Measurements from ENCODE around the gene S100A5. TPM values are rescaled to one million over a fixed set of nuclear protein-coding genes. Genes with fewer than 3 reads are reported as not detected.
A peak's percentile ranks its signal among the peaks of the same experiment; 100 is the strongest.

Gene S100A5
- total and polyA plus RNA-seq, 2 of the 8 experiments (the other 6 are each of a cell fraction or from before 2014, with no cell fraction given), result not detected

DNA sequence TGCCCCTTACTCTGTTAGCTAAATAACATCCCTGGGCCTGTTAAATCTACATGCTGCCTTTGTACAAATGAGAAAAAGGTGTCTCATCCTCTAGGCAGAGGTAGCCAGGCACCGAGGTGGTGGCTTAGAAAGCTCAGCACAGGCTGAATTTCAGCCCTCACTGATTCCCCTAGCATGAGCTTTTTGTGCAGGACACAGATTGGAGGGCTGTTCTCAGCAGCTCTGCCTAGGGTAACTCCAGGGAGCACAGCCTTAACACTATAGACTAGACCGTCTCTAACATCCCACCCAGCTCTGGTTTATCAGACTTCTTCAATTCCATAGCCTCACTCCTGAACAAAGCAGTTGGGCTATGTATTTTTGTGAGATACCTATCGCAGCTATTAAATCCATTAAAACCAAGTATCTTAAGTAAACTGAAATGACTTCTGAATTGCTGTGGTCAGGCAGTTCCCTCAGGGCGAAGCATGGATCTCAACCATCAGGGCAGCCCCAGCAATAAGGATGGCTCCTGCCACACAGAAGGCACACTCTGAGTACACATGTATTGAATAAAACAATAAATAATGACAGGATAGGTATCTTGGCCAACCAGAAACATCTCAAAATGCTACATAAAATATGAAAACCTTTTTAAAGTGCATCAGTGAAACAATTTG is 19.8 kb downstream of the S100A5 start:
- Histone ChIP-seq H2BK20ac (ENCODE audit: low read length) (no peak overlapping the region), H3K9ac (replicated peaks in 1 of 4; ENCODE audit: extremely low read depth in 1 of 4, low read depth in 3 of 4, low read length in 3 of 4) (no peak overlapping the region), H3K18ac (ENCODE audit: extremely low read depth, low read length) (no peak overlapping the region), H2BK12ac (ENCODE audit: low read depth, low read length) (no peak overlapping the region), H3K56ac (replicated peaks; ENCODE audit: insufficient read length, low read depth, low read length) (no peak overlapping the region), H3K4ac (replicated peaks; ENCODE audit: insufficient read length, low read depth, low read length) (no peak overlapping the region), H3K27me3 (replicated peaks in 1 of 4; ENCODE audit: control insufficient read depth in 3 of 4, extremely low read depth in 1 of 4, insufficient read depth in 3 of 4, low read length in 3 of 4) (peaks cover 0 to 9% (median 7%) of the 10 kb centered on the region in 4 experiments; a peak in 4 of 7 replicates), H3K23ac (ENCODE audit: insufficient read length) (no peak overlapping the region), H3K14ac (ENCODE audit: insufficient read length) (no peak overlapping the region), H4K20me1 (replicated peaks in 1 of 2; ENCODE audit: control insufficient read depth in 1 of 2, insufficient read depth in 2 of 2, low read length in 2 of 2) (no peaks in the 10 kb centered on the region), H3K27ac (ENCODE audit: low read depth, low read length) (no peak overlapping the region), H2BK120ac (replicated peaks; ENCODE audit: low read depth, low read length) (peak overlapping the region; percentile 18), H4K8ac (ENCODE audit: extremely low read depth, insufficient read depth, low read length) (no peak overlapping the region), H2BK15ac (ENCODE audit: low read length) (no peak overlapping the region), H4K91ac (replicated peaks; ENCODE audit: insufficient read length, low read length) (no peak overlapping the region), H3K4me1 (replicated peaks in 1 of 4; ENCODE audit: control insufficient read depth in 3 of 4, insufficient read depth in 4 of 4, low read length in 3 of 4) (peaks cover 3 to 11% (median 4%) of the 10 kb centered on the region in 4 experiments; a peak in 6 of 7 replicates), H3K79me1 (ENCODE audit: low read depth, low read length) (no peaks in the 10 kb centered on the region), H3K4me2 (ENCODE audit: insufficient read depth in 1 of 2, low read depth in 2 of 2, low read length in 2 of 2) (peak overlapping the region; percentile 5 to 37; a peak in 1 of 4 replicates), H4K5ac (ENCODE audit: insufficient read length, low read depth, low read length) (no peak overlapping the region), H3K79me2 (ENCODE audit: control insufficient read depth in 1 of 2, insufficient read depth in 2 of 2, low read length in 2 of 2) (no peaks in the 10 kb centered on the region), H2AFZ (ENCODE audit: low read length) (no peak overlapping the region), H3K4me3 (ENCODE audit: extremely low read depth in 1 of 4, insufficient read depth in 2 of 4, low read depth in 3 of 4, low read length in 4 of 4) (no peak overlapping the region), H2BK5ac (ENCODE audit: low read depth, low read length) (no peak overlapping the region), H3K23me2 (ENCODE audit: low read depth, low read length) (no peaks in the 10 kb centered on the region), H2AK5ac (ENCODE audit: low read depth, low read length) (no peak overlapping the region), H3K9me3 (ENCODE audit: insufficient read depth in 2 of 2, low read depth in 1 of 2, low read length in 1 of 2) (peaks cover 0 to 2% of the 10 kb centered on the region in 2 experiments; a peak in 1 of 4 replicates), H3K36me3 (ENCODE audit: control insufficient read depth in 2 of 4, insufficient read depth in 4 of 4, low read length in 3 of 4) (no peaks in the 10 kb centered on the region; a peak in 1 of 8 replicates)
- no peak for FAIRE-seq
- TF ChIP-seq RFX5 (IDR thresholded peaks at IDR 0.05; ENCODE audit: borderline replicate concordance, low read depth, low read length), result no peak
- no peak for TF ChIP-seq SIX5 (IDR thresholded peaks at IDR 0.05; ENCODE audit: low read depth, low read length)
- TF ChIP-seq, protein P1, sequence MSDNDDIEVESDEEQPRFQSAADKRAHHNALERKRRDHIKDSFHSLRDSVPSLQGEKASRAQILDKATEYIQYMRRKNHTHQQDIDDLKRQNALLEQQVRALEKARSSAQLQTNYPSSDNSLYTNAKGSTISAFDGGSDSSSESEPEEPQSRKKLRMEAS (IDR thresholded peaks at IDR 0.05), result no peak
- DNase-seq (ENCODE audit: low read depth in 1 of 2, low spot score in 2 of 2), result no peak
- 89% methylated on average over 4 of the region's 4 CpGs; no CpG with 5 or more reads in 1 of the 2 experiments for WGBS, 2 experiments (ENCODE audit: extremely low coverage in 1 of 2, insufficient coverage in 1 of 2, insufficient read length in 1 of 2, insufficient replicate concordance in 2 of 2, low coverage in 1 of 2, low lambda C conversion rate in 2 of 2, missing lambda C conversion rate in 1 of 2)
- CTCF ChIA-PET (ENCODE audit: partially characterized antibody), result interaction anchor here (0.7 to 4.4 kb wide), 17 partner anchors 10 to 169 kb away, joined by 3 to 51 read pairs (median 4); partner anchors contain the start of genes S100A1, S100A13 and S100A6
- POLR2A ChIA-PET (ENCODE audit: partially characterized antibody), result interaction anchor here (0.9 to 3.2 kb wide), 6 partner anchors 12 to 470 kb away, joined by 3 to 13 read pairs (median 4); partner anchors contain the start of genes CHTOP and RPS27

Data from H1 (cell line).